ENCODE results near the gene DYNLT5. TPM values are rescaled to one million over a fixed set of nuclear protein-coding genes. Genes with fewer than 3 reads are reported as not detected.
A peak's percentile ranks its signal among the peaks of the same experiment; 100 is the strongest.
"Not testable (repeated sequence)": the region's sequence is repeated elsewhere in the genome, so short reads cannot be mapped to it uniquely, and the experiment has no call there.

Gene DYNLT5
- total and polyA plus RNA-seq, 5 donors, result 0.65 to 1.5 (median 1.1) TPM

DNA sequence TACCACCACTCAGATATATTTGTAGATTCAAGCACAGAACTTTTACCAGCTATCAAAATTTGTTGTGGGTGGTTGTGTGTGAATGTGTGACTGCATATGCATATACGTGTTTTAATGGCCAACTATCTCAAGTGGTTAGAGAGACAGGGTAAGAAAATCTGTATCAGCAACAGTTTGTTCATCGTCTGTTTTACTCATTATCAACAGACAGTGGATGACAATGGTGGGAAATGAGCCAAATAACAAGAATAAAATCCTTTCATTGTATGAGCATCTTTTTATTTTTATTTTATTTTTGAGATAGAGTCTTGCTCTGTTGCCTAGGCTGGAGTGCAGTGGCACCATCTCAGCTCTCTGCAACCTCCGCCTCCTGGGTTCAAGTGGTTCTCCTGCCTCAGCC lies 22.7 kb upstream of the DYNLT5 start:
- intact Hi-C loops (cut with DNase I), result no loop called here
- WGBS, result 56% methylated on average over 3 of the region's 3 CpGs
- H3K27ac ChIP-seq (ENCODE audit: low read length), result no peak overlapping the region

DNA sequence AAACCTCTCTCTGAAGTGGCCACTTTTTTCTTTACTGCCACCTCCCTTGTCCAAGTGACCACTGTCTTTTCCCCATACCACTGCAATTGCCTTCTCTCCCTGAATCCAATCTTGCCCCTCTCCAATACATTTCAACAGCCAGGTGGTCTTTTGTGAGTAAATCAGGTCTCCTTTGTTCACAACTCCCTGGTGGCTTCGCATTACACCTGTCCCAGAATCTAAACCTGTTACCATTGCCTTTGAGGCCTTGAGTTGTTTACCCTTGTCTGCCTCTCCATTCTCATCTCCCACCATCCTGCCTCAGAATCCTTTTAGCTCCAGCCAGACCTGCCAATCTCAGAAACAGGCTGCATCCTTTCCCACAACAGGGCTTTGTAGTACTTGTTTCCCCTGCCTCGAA lies 21.8 kb upstream of the DYNLT5 start:
- intact Hi-C loops (cut with DNase I), result loop anchor here in 2 of 4 donors (5.0 to 10.0 kb wide), 2 partner anchors 476 to 478 kb away; no protein-coding TSS in a partner anchor
- H3K27ac ChIP-seq (ENCODE audit: low read length), result no peak overlapping the region
- H3K4me1 ChIP-seq (ENCODE audit: control insufficient read depth, insufficient read depth, low read length), result peaks cover 3% of the 10 kb centered on the region
- H3K4me3 ChIP-seq (ENCODE audit: low read length), result no peak overlapping the region
- H3K27me3 ChIP-seq (ENCODE audit: control insufficient read depth, insufficient read depth), result no peaks in the 10 kb centered on the region
- no peaks in the 10 kb centered on the region for H3K9me3 ChIP-seq (ENCODE audit: control insufficient read depth, low read length)
- no peak for DNase-seq
- ATAC-seq, result no peak
- 78% methylated on average over 2 of the region's 2 CpGs for WGBS

More for the DNA sequence above, 22.7 kb upstream of the DYNLT5 start:
- Histone ChIP-seq H3K4me3 (ENCODE audit: low read length) (no peak overlapping the region), H3K9me3 (ENCODE audit: control insufficient read depth, low read length) (no peaks in the 10 kb centered on the region), H3K4me1 (ENCODE audit: control insufficient read depth, insufficient read depth, low read length) (peaks cover 3% of the 10 kb centered on the region), H3K27me3 (ENCODE audit: control insufficient read depth, insufficient read depth) (no peaks in the 10 kb centered on the region)
- ATAC-seq, result no peak
- DNase-seq, result no peak

- Histone ChIP-seq H3K27ac (ENCODE audit: low read length) (no peak overlapping the region), H3K27me3 (ENCODE audit: control insufficient read depth, insufficient read depth) (no peaks in the 10 kb centered on the region), H3K4me1 (ENCODE audit: control insufficient read depth, insufficient read depth, low read length) (no peaks in the 10 kb centered on the region), H3K9me3 (ENCODE audit: control insufficient read depth, low read length) (no peaks in the 10 kb centered on the region), H3K4me3 (ENCODE audit: low read length) (no peak overlapping the region)
- intact Hi-C loops (cut with DNase I), result loop anchor here in 2 of 4 donors (5.0 to 10.0 kb wide), 2 partner anchors 477 to 479 kb away; no protein-coding TSS in a partner anchor
- ATAC-seq (no peak), DNase-seq (no peak)
- 76% methylated on average over 4 of the region's 4 CpGs for WGBS
Observed at GRCh38 chr1:66731170-66731865, 20.9 kb upstream of the DYNLT5 start.

GRCh38 chr1:66732407-66733166 lies 19.7 kb upstream of the DYNLT5 start:
- H3K27ac ChIP-seq (ENCODE audit: low read length), result no peak overlapping the region
- no peaks in the 10 kb centered on the region for H3K9me3 ChIP-seq (ENCODE audit: control insufficient read depth, low read length)
- no peaks in the 10 kb centered on the region for H3K4me1 ChIP-seq (ENCODE audit: control insufficient read depth, insufficient read depth, low read length)
- no peaks in the 10 kb centered on the region for H3K27me3 ChIP-seq (ENCODE audit: control insufficient read depth, insufficient read depth)
- intact Hi-C loops (cut with DNase I), result loop anchor here in 2 of 4 donors (5.0 to 10.0 kb wide), 2 partner anchors 478 to 480 kb away; no protein-coding TSS in a partner anchor
- no peak overlapping the region for H3K4me3 ChIP-seq (ENCODE audit: low read length)
- WGBS, result 0% methylated on average over 1 of the region's 1 CpG
- DNase-seq (no peak), ATAC-seq (peak in 1 of 2 donors; percentile 16)

DNA sequence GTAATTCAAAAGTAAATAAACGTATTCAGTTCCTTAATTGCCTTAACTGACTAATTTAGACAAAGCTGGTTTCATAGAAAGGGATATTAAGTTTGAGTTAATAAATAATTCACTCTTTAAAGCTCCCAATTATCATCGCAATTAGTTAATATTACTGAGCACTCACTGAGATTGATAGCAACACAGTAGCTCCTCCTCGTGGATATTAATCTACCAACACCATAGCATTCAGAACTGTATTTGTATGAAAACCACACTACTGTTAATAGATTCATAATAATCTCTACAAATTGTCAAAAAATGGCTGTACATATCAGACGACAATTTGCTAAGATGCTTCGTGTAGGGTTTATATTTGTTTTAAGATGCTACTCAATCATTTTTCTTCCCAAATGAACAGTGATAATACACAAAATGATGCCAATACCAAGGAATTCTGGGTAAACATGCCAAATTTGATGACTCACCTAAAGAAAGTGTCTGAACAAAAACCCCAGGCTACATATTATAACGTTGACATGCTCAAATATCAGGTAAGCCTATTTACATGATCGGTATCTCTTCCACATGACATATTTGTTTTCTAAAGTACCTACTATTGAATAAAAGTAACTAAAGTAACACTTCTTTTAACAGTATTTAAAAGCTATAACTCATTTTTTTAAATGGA lies 18.8 kb upstream of the DYNLT5 start:
- intact Hi-C loops (cut with DNase I), result loop anchor here in 2 of 4 donors (5.0 to 10.0 kb wide), 2 partner anchors 479 to 481 kb away; no protein-coding TSS in a partner anchor
- DNase-seq (no peak), ATAC-seq (no peak)
- no peak overlapping the region for H3K4me3 ChIP-seq (ENCODE audit: low read length)
- no peaks in the 10 kb centered on the region for H3K27me3 ChIP-seq (ENCODE audit: control insufficient read depth, insufficient read depth)
- H3K9me3 ChIP-seq (ENCODE audit: control insufficient read depth, low read length), result no peaks in the 10 kb centered on the region
- WGBS, result 68% methylated on average over 7 of the region's 7 CpGs
- H3K27ac ChIP-seq (ENCODE audit: low read length), result no peak overlapping the region
- no peaks in the 10 kb centered on the region for H3K4me1 ChIP-seq (ENCODE audit: control insufficient read depth, insufficient read depth, low read length)

GRCh38 chr1:66734531-66734930 lies 17.7 kb upstream of the DYNLT5 start:
- H3K4me3 ChIP-seq (ENCODE audit: low read length); H3K27me3 ChIP-seq (ENCODE audit: control insufficient read depth, insufficient read depth); H3K27ac ChIP-seq (ENCODE audit: low read length); ATAC-seq; H3K4me1 ChIP-seq (ENCODE audit: control insufficient read depth, insufficient read depth, low read length); H3K9me3 ChIP-seq (ENCODE audit: control insufficient read depth, low read length); DNase-seq: not testable (repeated sequence)
- intact Hi-C loops (cut with DNase I), result loop anchor here in 2 of 4 donors (5.0 to 10.0 kb wide), 2 partner anchors 480 to 482 kb away; no protein-coding TSS in a partner anchor
- WGBS, result 77% methylated on average over 6 of the region's 6 CpGs

- no peaks in the 10 kb centered on the region for H3K9me3 ChIP-seq (ENCODE audit: control insufficient read depth, low read length)
- H3K4me3 ChIP-seq (ENCODE audit: low read length), result no peak overlapping the region
- 92% methylated on average over 2 of the region's 2 CpGs for WGBS
- DNase-seq, result no peak
- no peaks in the 10 kb centered on the region for H3K27me3 ChIP-seq (ENCODE audit: control insufficient read depth, insufficient read depth)
- H3K4me1 ChIP-seq (ENCODE audit: control insufficient read depth, insufficient read depth, low read length), result no peaks in the 10 kb centered on the region
- intact Hi-C loops (cut with DNase I), result loop anchor here in 1 of 4 donors (10.0 kb wide), 1 partner anchor 483 kb away; no protein-coding TSS in a partner anchor
- no peak for ATAC-seq
- no peak overlapping the region for H3K27ac ChIP-seq (ENCODE audit: low read length)
Observed at GRCh38 chr1:66737836-66738235, 14.4 kb upstream of the DYNLT5 start.

GRCh38 chr1:66739401-66740157 lies 12.7 kb upstream of the DYNLT5 start:
- Histone ChIP-seq H3K27me3 (ENCODE audit: control insufficient read depth, insufficient read depth) (no peaks in the 10 kb centered on the region), H3K4me3 (ENCODE audit: low read length) (no peak overlapping the region), H3K4me1 (ENCODE audit: control insufficient read depth, insufficient read depth, low read length) (no peaks in the 10 kb centered on the region), H3K27ac (ENCODE audit: low read length) (no peak overlapping the region), H3K9me3 (ENCODE audit: control insufficient read depth, low read length) (no peaks in the 10 kb centered on the region)
- intact Hi-C loops (cut with DNase I), result loop anchor here in 1 of 4 donors (10.0 kb wide), 1 partner anchor 485 kb away; no protein-coding TSS in a partner anchor
- DNase-seq, result no peak
- WGBS, result 63% methylated on average over 9 of the region's 9 CpGs
- ATAC-seq, result no peak

- intact Hi-C loops (cut with DNase I), result no loop called here
- no peak for ATAC-seq
- no peak for DNase-seq
- Histone ChIP-seq H3K27me3 (ENCODE audit: control insufficient read depth, insufficient read depth) (no peaks in the 10 kb centered on the region), H3K9me3 (ENCODE audit: control insufficient read depth, low read length) (no peaks in the 10 kb centered on the region), H3K4me1 (ENCODE audit: control insufficient read depth, insufficient read depth, low read length) (no peaks in the 10 kb centered on the region), H3K4me3 (ENCODE audit: low read length) (no peak overlapping the region), H3K27ac (ENCODE audit: low read length) (no peak overlapping the region)
- WGBS, result 66% methylated on average over 2 of the region's 2 CpGs
Observed at GRCh38 chr1:66745451-66745850, 6.8 kb upstream of the DYNLT5 start.

GRCh38 chr1:66747501-66747900 lies 4.8 kb upstream of the DYNLT5 start:
- no peak overlapping the region for H3K27ac ChIP-seq (ENCODE audit: low read length)
- no peaks in the 10 kb centered on the region for H3K27me3 ChIP-seq (ENCODE audit: control insufficient read depth, insufficient read depth)
- 27% methylated on average over 1 of the region's 1 CpG for WGBS
- DNase-seq (no peak), ATAC-seq (no peak)
- intact Hi-C loops (cut with DNase I), result no loop called here
- no peak overlapping the region for H3K4me3 ChIP-seq (ENCODE audit: low read length)
- no peaks in the 10 kb centered on the region for H3K9me3 ChIP-seq (ENCODE audit: control insufficient read depth, low read length)
- H3K4me1 ChIP-seq (ENCODE audit: control insufficient read depth, insufficient read depth, low read length), result no peaks in the 10 kb centered on the region

Measured in right cardiac atrium (tissue), 5 donors.